HepG2 (cell line): ENCODE measurements around the gene TBL3. TPM values are rescaled to one million over a fixed set of nuclear protein-coding genes. Genes with fewer than 3 reads are reported as not detected.
A peak's percentile ranks its signal among the peaks of the same experiment; 100 is the strongest.

ENCODE experiments used
- ADNP ChIP-seq: sonication (generic); formaldehyde crosslinking; IDR thresholded peaks from 2 replicates; pipeline ENCODE4 v1.4.0; 2020; ENCODE audit warnings: missing genetic modification reagents
- CC2D1A ChIP-seq: sonication (generic); formaldehyde crosslinking; IDR thresholded peaks from 2 replicates; pipeline ENCODE4 v1.8.1; 2023; ENCODE audit warnings: mild to moderate bottlenecking, missing genetic modification reagents
- CEBPZ ChIP-seq: IDR thresholded peaks from 2 replicates; pipeline ENCODE4 v1.6.1; 2012; ENCODE audit warnings: low read length, improper control_type of control experiment
- CHD2 ChIP-seq: IDR thresholded peaks from 2 replicates; pipeline ENCODE4 v1.6.1; 2011; ENCODE audit warnings: low read depth, low read length, improper control_type of control experiment
- EZH2 ChIP-seq: conservative IDR thresholded peaks from 2 replicates; pipeline ENCODE4 v1.6.1; 2012; ENCODE audit warnings: mild to moderate bottlenecking, low read depth, low read length, moderate library complexity
- HNRNPLL ChIP-seq: fragments of 200-400 bp; formaldehyde crosslinking; IDR thresholded peaks from 2 replicates; pipeline ENCODE4 v1.6.1; 2017; ENCODE audit warnings: mild to moderate bottlenecking, low read depth, low read length; ENCODE audit not compliant: poor library complexity, severe bottlenecking
- HNRNPUL1 ChIP-seq: fragments of 200-400 bp; formaldehyde crosslinking; IDR thresholded peaks from 2 replicates; pipeline ENCODE4 v1.6.1; 2017; ENCODE audit warnings: low read depth, mild to moderate bottlenecking, low read length, moderate library complexity
- HOXA7 ChIP-seq: sonication (generic); formaldehyde crosslinking; IDR thresholded peaks from 2 replicates; pipeline ENCODE4 v1.8.1; 2022; ENCODE audit warnings: mild to moderate bottlenecking, missing genetic modification reagents, moderate library complexity
- KLF9 ChIP-seq: IDR thresholded peaks from 2 replicates; pipeline ENCODE4 v1.6.1; 2016; ENCODE audit warnings: low read depth
- PLSCR1 ChIP-seq: sonication (generic); formaldehyde crosslinking; IDR thresholded peaks from 2 replicates; pipeline ENCODE4 v1.5.0; 2020; ENCODE audit warnings: missing genetic modification reagents, mild to moderate bottlenecking, borderline replicate concordance
- PRDM4 ChIP-seq: sonication (generic); formaldehyde crosslinking; IDR thresholded peaks from 2 replicates; pipeline ENCODE4 v1.9.0; 2021; ENCODE audit warnings: missing genetic modification reagents, borderline replicate concordance
- TAF15 ChIP-seq: fragments of 200-400 bp; formaldehyde crosslinking; IDR thresholded peaks from one replicate; pipeline ENCODE4 v1.6.1; 2018; ENCODE audit warnings: mild to moderate bottlenecking, low read depth, low read length; ENCODE audit not compliant: poor library complexity, severe bottlenecking
- TOPORS ChIP-seq: sonication (generic); formaldehyde crosslinking; IDR thresholded peaks from 2 replicates; pipeline ENCODE4 v1.8.0; 2023; ENCODE audit warnings: mild to moderate bottlenecking, missing genetic modification reagents
- ZFY ChIP-seq: sonication (generic); formaldehyde crosslinking; IDR thresholded peaks from 2 replicates; pipeline ENCODE4 v1.4.0; 2020; ENCODE audit warnings: missing genetic modification reagents
- ZNF317 ChIP-seq: sonication (generic); formaldehyde crosslinking; IDR thresholded peaks from 2 replicates; pipeline ENCODE4 v1.5.0; 2020; ENCODE audit warnings: mild to moderate bottlenecking, missing genetic modification reagents
- ZNF337 ChIP-seq: sonication (generic); formaldehyde crosslinking; IDR thresholded peaks from 2 replicates; pipeline ENCODE4 v1.5.1; 2020; ENCODE audit warnings: missing genetic modification reagents, low read depth, mild to moderate bottlenecking, borderline replicate concordance
- ZNF513 ChIP-seq: sonication (generic); formaldehyde crosslinking; conservative IDR thresholded peaks from 2 replicates; pipeline ENCODE4 v1.5.0; 2020; ENCODE audit warnings: missing genetic modification reagents
- ZNF639 ChIP-seq: conservative IDR thresholded peaks from 2 replicates; pipeline ENCODE4 v1.6.1; 2018; ENCODE audit warnings: missing genetic modification reagents
- ZNF776 ChIP-seq: sonication (generic); formaldehyde crosslinking; IDR thresholded peaks from 2 replicates; pipeline ENCODE4 v1.4.0; 2020; ENCODE audit warnings: mild to moderate bottlenecking, missing genetic modification reagents
- polyA plus RNA-seq, 8 experiments: library from polyadenylated mRNA; depleted of rRNA in 3 of 8; stranded (reverse) in 7 of 8; unstranded in 1 of 8; fragments of >200 nt; fragmentation: Illumina TruSeq in 4 of 8; extraction: Trizol in 4 of 8; gene quantifications; 2 replicates each; pipeline versions ENCODE4 v1.2.1 to v1.2.3, GENCODE V29; 2011 to 2016; ENCODE audit warnings: low read depth in 4 of 8, missing spikeins in 1 of 8, mixed read lengths in 1 of 8; ENCODE audit not compliant: insufficient read depth in 1 of 8
- total RNA-seq, 5 experiments: library from RNA; depleted of rRNA; stranded (reverse); fragments of >200 nt; fragmentation: Illumina TruSeq; extraction: Trizol; gene quantifications; 2 replicates each; pipeline ENCODE4 v1.2.3, GENCODE V29; 2016; ENCODE audit warnings: low read depth in 1 of 5

TBL3 gene
- total and polyA plus RNA-seq, 2 of the 13 experiments (the other 11 are each of a cell fraction or from before 2014, with no cell fraction given), result 16.8 to 38.0 TPM

GRCh38 chr16:1971796-1972489 lies at the start of gene TBL3 (continued):
- TF ChIP-seq CC2D1A, result no peak
- TF ChIP-seq ZNF513 (CRISPR knock-in tag), result 0 out of 2 replicates have a peak, but pooled peaks have one; percentile 24
- TF ChIP-seq ZNF337 (CRISPR knock-in tag), result peak; percentile 71; the same call in 1 of the 2 replicates
- peak; percentile 95 for TF ChIP-seq ZNF639 (CRISPR knock-in tag)
- TF ChIP-seq EZH2, result no peak
- TF ChIP-seq HNRNPLL, result peak; percentile 47
- TF ChIP-seq KLF9 (CRISPR knock-in tag), result peak; percentile 84
- peak; percentile 79; the same call in 1 of the 2 replicates for TF ChIP-seq ZNF317 (CRISPR knock-in tag)
- TF ChIP-seq HNRNPUL1, result no peak
- no peak for TF ChIP-seq PRDM4 (CRISPR knock-in tag)
- TF ChIP-seq ZNF776, result no peak; the same call in none of the 2 replicates
- peak; percentile 88 for TF ChIP-seq ZFY (CRISPR knock-in tag)
- no peak; the same call in 1 of the 2 replicates for TF ChIP-seq ADNP (CRISPR knock-in tag)
- TF ChIP-seq CHD2, result peak; percentile 67
- TF ChIP-seq TOPORS (CRISPR knock-in tag), result peak; percentile 69; the same call in 1 of the 2 replicates
- no peak for TF ChIP-seq CEBPZ
- TF ChIP-seq PLSCR1 (CRISPR knock-in tag), result no peak
- TF ChIP-seq TAF15, result no peak
- TF ChIP-seq HOXA7 (CRISPR knock-in tag), result no peak
